Erythroblast (primary cell): ENCODE measurements around the gene AATF.

Experiments
- GATA1 ChIP-seq: IDR thresholded peaks from 2 replicates; pipeline ENCODE4 v1.6.1; 2011; ENCODE audit warnings: low read depth, mild to moderate bottlenecking, control low read depth, low read length, moderate library complexity
- POLR2A ChIP-seq: IDR thresholded peaks from 2 replicates; pipeline ENCODE4 v1.6.1; 2011; ENCODE audit warnings: mild to moderate bottlenecking, low read length

DNA sequence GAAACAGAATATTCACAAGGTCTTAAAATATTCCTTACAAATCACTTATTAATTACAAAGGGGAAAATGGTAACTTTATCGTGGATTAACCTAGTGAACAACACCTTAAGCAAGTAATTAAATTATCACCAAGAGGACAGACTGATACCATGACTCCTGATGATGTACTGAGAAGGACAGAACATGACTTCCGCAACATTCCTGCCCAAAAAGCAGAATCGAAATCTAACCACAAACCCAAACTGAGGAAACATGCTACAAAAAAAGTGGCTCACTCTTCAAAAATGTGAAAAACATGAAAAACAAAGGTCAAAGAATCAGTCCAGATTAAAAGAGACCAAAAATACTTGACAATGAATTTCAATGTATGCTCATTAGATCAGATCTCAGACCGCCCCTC, 151.5 kb downstream of the AATF start:
- TF ChIP-seq POLR2A (no peak), GATA1 (no peak)
